Mesenchymal stem cell (in vitro differentiated cells and primary cell): ENCODE measurements around the gene ID1.

ENCODE experiments used
- DNase-seq: peaks from one replicate; pipeline ENCODE4 v3.0.0-alpha.2; 2013
- H2AFZ ChIP-seq: one replicate; pipeline ENCODE4 v1.6.1; 2013; ENCODE audit warnings: low read depth, mild to moderate bottlenecking, control low read depth, inconsistent platforms, low read length, moderate library complexity
- H2AK5ac ChIP-seq: 2 replicates; pipeline ENCODE4 v1.6.1; 2013; ENCODE audit warnings: low read length, moderate library complexity, mild to moderate bottlenecking, inconsistent platforms; ENCODE audit not compliant: severe bottlenecking
- H2BK120ac ChIP-seq: one replicate; pipeline ENCODE4 v1.6.1; 2013; ENCODE audit warnings: low read depth, mild to moderate bottlenecking, inconsistent platforms, low read length, moderate library complexity
- H2BK12ac ChIP-seq, 2 experiments: one replicate each; pipeline ENCODE4 v1.6.1; 2013; ENCODE audit warnings: inconsistent platforms in 2 of 2, low read length in 2 of 2, mild to moderate bottlenecking in 2 of 2, moderate library complexity in 2 of 2, control low read depth in 1 of 2
- H2BK15ac ChIP-seq: one replicate; pipeline ENCODE4 v1.6.1; 2013; ENCODE audit warnings: mild to moderate bottlenecking, low read depth, inconsistent platforms; ENCODE audit not compliant: poor library complexity, severe bottlenecking
- H2BK5ac ChIP-seq: 2 replicates; pipeline ENCODE4 v1.6.1; 2013; ENCODE audit warnings: low read depth, mild to moderate bottlenecking, low read length, control low read depth, inconsistent platforms; ENCODE audit not compliant: poor library complexity, severe bottlenecking
- H3K14ac ChIP-seq, 2 experiments: one replicate each; pipeline ENCODE4 v1.6.1; 2013; ENCODE audit warnings: inconsistent platforms in 2 of 2, low read length in 2 of 2, control low read depth in 1 of 2, mild to moderate bottlenecking in 1 of 2, moderate library complexity in 1 of 2
- H3K18ac ChIP-seq, 2 experiments: one replicate each; pipeline ENCODE4 v1.6.1; 2013; ENCODE audit warnings: inconsistent platforms in 2 of 2, low read length in 2 of 2, control low read depth in 1 of 2, low read depth in 1 of 2, mild to moderate bottlenecking in 1 of 2
- H3K23ac ChIP-seq, 2 experiments: one replicate each; pipeline ENCODE4 v1.6.1; 2013; ENCODE audit warnings: inconsistent platforms in 2 of 2, low read length in 2 of 2, mild to moderate bottlenecking in 2 of 2, moderate library complexity in 2 of 2, control low read depth in 1 of 2
- H3K27ac ChIP-seq: 2 replicates; pipeline ENCODE4 v1.5.1; 2013; ENCODE audit warnings: mild to moderate bottlenecking, moderate library complexity, low read length, control low read depth, inconsistent platforms; ENCODE audit not compliant: poor library complexity, severe bottlenecking
- H3K27me3 ChIP-seq, 2 experiments: 2 replicates each; pipeline versions ENCODE4 v1.6.1 to v1.7.0; 2013; ENCODE audit warnings: low read length in 2 of 2, mild to moderate bottlenecking in 2 of 2, moderate library complexity in 2 of 2, control low read depth in 1 of 2, inconsistent platforms in 1 of 2; ENCODE audit not compliant: control insufficient read depth in 1 of 2, insufficient read depth in 1 of 2
- H3K36me3 ChIP-seq, 2 experiments: 2 replicates each; pipeline versions ENCODE4 v1.6.1 to v1.7.0; 2013; ENCODE audit warnings: low read length in 2 of 2, control low read depth in 1 of 2, inconsistent platforms in 1 of 2, low read depth in 1 of 2, mild to moderate bottlenecking in 1 of 2; ENCODE audit not compliant: insufficient read depth in 2 of 2, control insufficient read depth in 1 of 2
- H3K4ac ChIP-seq, 2 experiments: one replicate each; pipeline ENCODE4 v1.6.1; 2013; ENCODE audit warnings: inconsistent platforms in 2 of 2, low read length in 2 of 2, mild to moderate bottlenecking in 2 of 2, moderate library complexity in 2 of 2, control low read depth in 1 of 2, low read depth in 1 of 2
- H3K4me1 ChIP-seq: 2 replicates; pipeline ENCODE4 v1.6.1; 2013; ENCODE audit warnings: low read depth, low read length, control low read depth; ENCODE audit not compliant: control insufficient read depth, insufficient read depth
- H3K4me2 ChIP-seq: 2 replicates; pipeline ENCODE4 v1.6.1; 2013; ENCODE audit warnings: low read length, mild to moderate bottlenecking, inconsistent platforms; ENCODE audit not compliant: poor library complexity, severe bottlenecking
- H3K4me3 ChIP-seq, 2 experiments: 2 replicates each; pipeline versions ENCODE4 v1.5.1 to v1.7.0; 2013; ENCODE audit warnings: low read length in 2 of 2, mild to moderate bottlenecking in 2 of 2, control low read depth in 1 of 2, low read depth in 1 of 2; ENCODE audit not compliant: insufficient read depth in 1 of 2
- H3K79me1 ChIP-seq: replicated peaks from 2 replicates; pipeline ENCODE4 v1.6.1; 2013; ENCODE audit warnings: mild to moderate bottlenecking, control low read depth, low read length, inconsistent platforms; ENCODE audit not compliant: poor library complexity, severe bottlenecking
- H3K9ac ChIP-seq: 2 replicates; pipeline ENCODE4 v1.7.0; 2013; ENCODE audit warnings: mild to moderate bottlenecking, low read length, moderate library complexity
- H3K9me3 ChIP-seq: 2 replicates; pipeline ENCODE4 v1.7.0; 2013; ENCODE audit warnings: mild to moderate bottlenecking, low read length; ENCODE audit not compliant: control insufficient read depth
- H4K8ac ChIP-seq: one replicate; pipeline ENCODE4 v1.6.1; 2013; ENCODE audit warnings: inconsistent platforms, mild to moderate bottlenecking, low read length, moderate library complexity
- H4K91ac ChIP-seq: one replicate; pipeline ENCODE4 v1.6.1; 2013; ENCODE audit warnings: mild to moderate bottlenecking, low read length, inconsistent platforms
- WGBS: methylation state at CpG from one replicate; pipeline ENCODE4 v1.1.7; 2013; ENCODE audit warnings: mixed read lengths; 5-methylcytosine and 5-hydroxymethylcytosine counted together

The ID1 gene

DNA sequence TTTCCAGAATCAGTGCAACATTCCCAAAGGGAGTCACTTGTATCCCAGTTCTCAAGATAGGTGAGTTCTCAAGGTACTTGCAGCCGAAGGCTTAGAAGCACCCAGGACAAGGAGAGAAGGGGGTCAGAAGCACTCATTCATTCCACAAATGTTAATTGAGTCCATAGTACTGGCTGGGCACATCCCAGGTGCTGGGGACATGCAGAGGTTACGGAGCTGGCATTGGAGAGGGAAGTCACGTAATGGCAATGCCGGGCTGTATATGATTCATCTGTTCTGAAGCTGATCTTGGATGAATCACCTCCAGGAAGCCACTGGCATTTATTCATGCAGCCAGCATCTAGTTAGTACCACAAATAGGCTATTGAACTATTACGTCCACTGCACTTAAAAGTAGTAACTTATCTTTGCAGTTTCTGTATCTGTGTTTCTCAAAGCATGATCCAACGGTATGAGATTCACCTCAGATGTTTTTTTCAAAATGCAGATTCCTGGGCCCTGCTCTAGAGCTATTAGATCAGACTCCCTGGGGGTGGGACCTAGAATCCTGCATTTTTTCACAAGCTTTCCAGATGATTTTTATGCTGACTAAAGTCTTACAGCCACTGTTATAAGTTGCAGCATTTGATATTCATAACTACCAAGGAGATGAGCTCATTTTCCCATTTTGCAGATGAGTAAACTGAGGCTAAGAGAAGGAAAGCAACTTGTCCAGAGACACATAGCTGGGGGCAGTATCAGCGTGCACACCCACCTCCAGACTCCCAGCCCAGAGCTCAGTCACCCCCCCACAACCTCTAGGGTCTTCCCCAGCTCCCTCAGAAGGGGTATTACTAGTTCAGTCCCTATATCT lies 44.1 kb upstream of the ID1 start:
- whole genome bisulfite sequencing = 27% methylated on average over 7 of the region's 7 CpGs

DNA sequence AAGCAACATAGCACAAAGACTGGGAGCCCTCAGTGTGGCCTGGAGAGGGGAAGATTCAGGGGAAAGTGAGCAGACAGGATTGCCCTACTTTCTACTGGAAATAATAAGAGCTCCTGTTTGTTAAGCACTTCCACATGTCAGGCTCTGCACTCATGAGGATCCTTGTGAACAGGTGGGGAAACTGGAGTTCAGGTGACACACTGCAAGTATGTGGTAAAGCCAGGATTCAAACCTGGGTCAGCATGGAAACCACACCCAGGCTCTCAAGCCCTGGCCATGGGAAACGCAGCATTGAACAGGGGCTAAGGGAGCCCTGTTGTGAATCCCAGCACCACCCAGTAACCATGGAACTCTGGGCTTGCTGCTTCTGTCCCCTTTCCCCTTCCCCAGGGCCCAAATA lies 42.8 kb upstream of the ID1 start:
- Histone ChIP-seq H3K4me1 (peaks cover 52% of the 10 kb centered on the region), H3K23ac (no peak overlapping the region), H4K91ac (no peak overlapping the region), H3K27ac (peak overlapping the region; percentile 96), H2BK120ac (no peak overlapping the region), H2BK5ac (no peak overlapping the region), H2AK5ac (peak overlapping the region; percentile 47), H2BK15ac (no peak overlapping the region), H3K9ac (peak overlapping the region; percentile 86), H4K8ac (no peak overlapping the region), H3K27me3 (no peaks in the 10 kb centered on the region), H3K9me3 (no peaks in the 10 kb centered on the region), H3K79me1 (peaks cover 32% of the 10 kb centered on the region), H3K18ac (no peak overlapping the region), H3K4ac (no peak overlapping the region), H2AFZ (no peak overlapping the region), H2BK12ac (no peak overlapping the region), H3K14ac (no peak overlapping the region), H3K4me2 (no peak overlapping the region), H3K4me3 (no peak overlapping the region), H3K36me3 (peaks cover 68 to 71% of the 10 kb centered on the region in 2 experiments)
- DNase-seq = no peak
- 81% methylated on average over 1 of the region's 1 CpG for WGBS

More for the DNA sequence above, 44.1 kb upstream of the ID1 start:
- DNase-seq = peak; percentile 98
- Histone ChIP-seq H2BK15ac (no peak overlapping the region), H3K4me2 (peak overlapping the region; percentile 29), H3K18ac (peak overlapping the region in 1 of 2 experiments; percentile 34), H3K23ac (no peak overlapping the region), H2BK120ac (peak overlapping the region; percentile 24), H3K79me1 (peaks cover 34% of the 10 kb centered on the region), H2AK5ac (peak overlapping the region; percentile 96), H3K9me3 (no peaks in the 10 kb centered on the region), H3K36me3 (peaks cover 59 to 69% of the 10 kb centered on the region in 2 experiments), H3K27ac (peak overlapping the region; percentile 96), H3K9ac (peak overlapping the region; percentile 86), H3K14ac (no peak overlapping the region), H3K4me3 (peak overlapping the region in 1 of 2 experiments; percentile 9), H2BK5ac (peak overlapping the region; percentile 79), H3K4me1 (peaks cover 39% of the 10 kb centered on the region), H3K27me3 (no peaks in the 10 kb centered on the region), H2BK12ac (peak overlapping the region in 1 of 2 experiments; percentile 24), H4K8ac (no peak overlapping the region), H4K91ac (peak overlapping the region; percentile 57), H2AFZ (no peak overlapping the region), H3K4ac (peak overlapping the region in 1 of 2 experiments; percentile 41)

GRCh38 chr20:31564284-31564683 lies 40.8 kb upstream of the ID1 start:
- Histone ChIP-seq H4K91ac (no peak overlapping the region), H3K4me1 (peaks cover 59% of the 10 kb centered on the region), H3K27ac (no peak overlapping the region), H2AK5ac (no peak overlapping the region), H4K8ac (no peak overlapping the region), H3K23ac (no peak overlapping the region), H3K18ac (no peak overlapping the region), H2BK12ac (no peak overlapping the region), H2BK120ac (no peak overlapping the region), H3K14ac (no peak overlapping the region), H3K4me3 (no peak overlapping the region), H3K9ac (no peak overlapping the region), H3K36me3 (peaks cover 69 to 79% of the 10 kb centered on the region in 2 experiments), H3K79me1 (peaks cover 25% of the 10 kb centered on the region), H3K4ac (no peak overlapping the region), H3K9me3 (no peaks in the 10 kb centered on the region), H3K4me2 (no peak overlapping the region), H3K27me3 (no peaks in the 10 kb centered on the region), H2AFZ (no peak overlapping the region), H2BK5ac (no peak overlapping the region), H2BK15ac (no peak overlapping the region)
- no peak for DNase-seq
- WGBS = 95% methylated on average over 6 of the region's 6 CpGs

DNA sequence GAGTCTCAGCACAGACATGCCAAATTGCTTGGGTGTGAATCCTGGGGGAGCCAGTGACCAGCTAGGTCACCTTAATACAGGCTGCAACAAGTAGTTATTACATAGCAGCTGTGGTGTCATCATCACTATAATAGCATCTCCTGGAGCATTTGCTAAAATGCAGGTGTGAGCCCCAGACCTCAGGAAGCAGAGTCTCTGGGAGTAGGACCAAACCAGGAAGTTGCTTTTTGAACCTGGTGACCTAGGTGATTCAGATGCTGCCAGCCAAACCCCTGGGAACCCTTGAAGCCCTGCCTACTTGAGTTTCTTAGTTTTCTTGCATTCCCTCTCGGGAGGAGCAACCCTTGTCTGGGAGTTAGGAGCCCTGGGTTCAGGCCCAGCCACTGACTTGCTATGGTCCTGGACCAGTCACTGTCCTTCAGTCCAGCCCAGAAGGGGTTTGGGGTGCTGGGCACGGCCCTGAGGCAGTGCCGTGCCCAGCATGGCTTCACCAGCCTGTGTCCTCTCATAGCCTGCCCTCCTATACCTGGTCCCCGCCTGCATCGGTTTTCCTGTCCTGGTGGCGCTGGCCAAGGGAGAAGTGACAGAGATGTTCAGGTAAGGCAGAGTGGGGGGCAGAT lies 39.3 kb upstream of the ID1 start:
- H2AK5ac ChIP-seq = peak overlapping the region; percentile 54
- no peak overlapping the region for H2BK12ac ChIP-seq
- H3K27ac ChIP-seq = no peak overlapping the region

More for the DNA sequence above, 39.3 kb upstream of the ID1 start:
- WGBS = 98% methylated on average over 6 of the region's 6 CpGs
- Histone ChIP-seq H3K4me3 (no peak overlapping the region), H3K27me3 (no peaks in the 10 kb centered on the region), H2BK5ac (no peak overlapping the region), H3K4me1 (peaks cover 56% of the 10 kb centered on the region), H3K4me2 (no peak overlapping the region), H3K4ac (no peak overlapping the region), H2AFZ (no peak overlapping the region), H3K79me1 (peaks cover 25% of the 10 kb centered on the region), H3K36me3 (peaks cover 81 to 84% of the 10 kb centered on the region in 2 experiments), H4K91ac (no peak overlapping the region), H2BK120ac (no peak overlapping the region), H3K18ac (no peak overlapping the region), H4K8ac (no peak overlapping the region), H2BK15ac (no peak overlapping the region), H3K14ac (no peak overlapping the region), H3K9me3 (no peaks in the 10 kb centered on the region), H3K9ac (peak overlapping the region; percentile 24), H3K23ac (no peak overlapping the region)
- DNase-seq = no peak
